CD4-positive, alpha-beta T cell (primary cell): ENCODE measurements around the gene NOD1. TPM values are rescaled to one million over a fixed set of nuclear protein-coding genes. Genes with fewer than 3 reads are reported as not detected.

Experiments used
- ATAC-seq: fragments of 200-7000 bp; cut with Tn5 transposase; one replicate; pipeline ENCODE4 v1.10.0; 2022; ENCODE audit warnings: mild to moderate bottlenecking; ENCODE audit not compliant: poor library complexity
- CTCF ChIA-PET: fragments of 350-600 bp; sonication (Branson Sonifier 250); formaldehyde crosslinking; loops from one replicate; lab custom pipeline; 2021; ENCODE audit warnings: antibody characterized with exemption, inconsistent platforms; lab: Charles Lee
- POLR2A ChIA-PET: fragments of 350-600 bp; sonication (Branson Sonifier 250); formaldehyde crosslinking; loops from one replicate; lab custom pipeline; 2021; ENCODE audit warnings: antibody characterized with exemption, inconsistent platforms; lab: Charles Lee
- DNase-seq, 14 experiments: peaks; one replicate each; pipeline ENCODE4 v3.0.0-alpha.2; 2013 to 2020; ENCODE audit warnings: mixed read lengths in 2 of 14
- H3K27ac ChIP-seq, 2 donors: one replicate each; pipeline versions ENCODE4 v1.5.1 to v1.7.0; 2013; ENCODE audit warnings: low read length in 2 of 2, low read depth in 1 of 2, mild to moderate bottlenecking in 1 of 2
- H3K27me3 ChIP-seq, 2 experiments: 1 replicate in 1 of 2; 2 replicates in 1 of 2; pipeline versions ENCODE4 v1.6.1 to v1.7.0; 2013; ENCODE audit warnings: low read length in 2 of 2, control low read depth in 1 of 2, mild to moderate bottlenecking in 1 of 2, moderate library complexity in 1 of 2; ENCODE audit not compliant: insufficient read depth in 2 of 2, control insufficient read depth in 1 of 2
- H3K36me3 ChIP-seq: one replicate; pipeline ENCODE4 v1.6.1; 2013; ENCODE audit warnings: low read length, control low read depth; ENCODE audit not compliant: insufficient read depth
- H3K4me1 ChIP-seq: one replicate; pipeline ENCODE4 v1.6.1; 2013; ENCODE audit warnings: low read length, control low read depth; ENCODE audit not compliant: insufficient read depth
- H3K4me3 ChIP-seq: one replicate; pipeline ENCODE4 v1.5.1; 2013; ENCODE audit warnings: mild to moderate bottlenecking, low read length, moderate library complexity
- H3K9me3 ChIP-seq, 2 experiments: 1 replicate in 1 of 2; 2 replicates in 1 of 2; pipeline versions ENCODE4 v1.6.1 to v1.7.0; 2013; ENCODE audit warnings: low read length in 2 of 2, mild to moderate bottlenecking in 2 of 2, control low read depth in 1 of 2, moderate library complexity in 1 of 2; ENCODE audit not compliant: control insufficient read depth in 1 of 2, insufficient read depth in 1 of 2
- H3K27ac Mint-ChIP-seq: one replicate; pipeline ENCODE4 v1.8.0; 2020; ENCODE audit warnings: mixed read lengths
- H3K27me3 Mint-ChIP-seq: one replicate; pipeline ENCODE4 v1.8.0; 2021; ENCODE audit warnings: mixed read lengths
- H3K36me3 Mint-ChIP-seq: one replicate; pipeline ENCODE4 v1.8.0; 2021; ENCODE audit warnings: low read depth, mixed read lengths
- H3K4me1 Mint-ChIP-seq: one replicate; pipeline ENCODE4 v1.8.0; 2021; ENCODE audit warnings: low read depth, mixed read lengths
- H3K4me3 Mint-ChIP-seq: one replicate; pipeline ENCODE4 v1.8.0; 2020; ENCODE audit warnings: mild to moderate bottlenecking, mixed read lengths
- H3K9me3 Mint-ChIP-seq: one replicate; pipeline ENCODE4 v1.8.0; 2020; ENCODE audit warnings: mixed read lengths
- intact Hi-C, 2 experiments: fragments of 100-400 bp; cut with DNase I in 1 of 2; cut with micrococcal nuclease in 1 of 2; formaldehyde crosslinking; loops; one replicate each; pipeline versions ENCODE4 v1.15.1 to v1.9.0; 2023 to 2025; cut with DNase I, micrococcal nuclease
- total RNA-seq, 174 experiments: library from RNA in 2 of 174; stranded (reverse) in 2 of 174; gene quantifications; one replicate each; pipeline ENCODE4 v1.2.3 and lab custom pipeline; 2021 to 2026
- TF ChIP-seq, protein P1 (sequence below): fragments of 200-600 bp; IDR thresholded peaks from one replicate; pipeline ENCODE4 v1.8.0; 2022; ENCODE audit warnings: antibody characterized with exemption, mild to moderate bottlenecking

The NOD1 gene
- total RNA-seq, 2 experiments from 2014 or later = 11.6 to 12.6 TPM

DNA sequence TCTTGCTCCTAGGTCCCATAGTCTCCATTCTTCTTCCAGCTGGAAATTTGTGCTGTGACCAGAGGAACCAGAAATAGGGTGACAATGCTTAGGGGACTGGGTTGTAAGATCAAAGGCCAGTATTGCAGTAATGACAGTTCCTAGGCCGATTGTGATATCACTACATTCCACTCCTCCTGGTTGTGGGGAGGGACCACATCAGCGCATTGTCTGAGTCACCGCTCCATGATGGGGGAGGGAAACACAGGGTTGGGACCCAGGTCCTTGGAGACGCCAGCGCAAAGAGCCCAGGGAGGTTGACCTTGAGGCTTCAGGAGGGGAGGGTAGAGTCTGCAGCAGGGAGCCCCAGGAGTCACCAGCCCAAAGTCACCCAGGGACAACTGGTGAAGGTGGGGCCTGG lies 46.8 kb upstream of the NOD1 start:
- Mint-ChIP-seq H3K36me3 (peaks cover 7% of the 10 kb centered on the region), H3K27me3 (no peaks in the 10 kb centered on the region), H3K4me1 (no peaks in the 10 kb centered on the region), H3K4me3 (no peak overlapping the region), H3K9me3 (no peaks in the 10 kb centered on the region), H3K27ac (no peak overlapping the region)
- H3K4me1 ChIP-seq = no peaks in the 10 kb centered on the region
- intact Hi-C loops = no loop called here
- no peaks in the 10 kb centered on the region for H3K27me3 ChIP-seq
- no peak overlapping the region for H3K4me3 ChIP-seq
- no peak overlapping the region for H3K27ac ChIP-seq
- ChIA-PET POLR2A (no interaction called here), CTCF (no interaction called here)
- H3K9me3 ChIP-seq = no peaks in the 10 kb centered on the region
- H3K36me3 ChIP-seq = peaks cover 6% of the 10 kb centered on the region
- TF ChIP-seq, protein P1, sequence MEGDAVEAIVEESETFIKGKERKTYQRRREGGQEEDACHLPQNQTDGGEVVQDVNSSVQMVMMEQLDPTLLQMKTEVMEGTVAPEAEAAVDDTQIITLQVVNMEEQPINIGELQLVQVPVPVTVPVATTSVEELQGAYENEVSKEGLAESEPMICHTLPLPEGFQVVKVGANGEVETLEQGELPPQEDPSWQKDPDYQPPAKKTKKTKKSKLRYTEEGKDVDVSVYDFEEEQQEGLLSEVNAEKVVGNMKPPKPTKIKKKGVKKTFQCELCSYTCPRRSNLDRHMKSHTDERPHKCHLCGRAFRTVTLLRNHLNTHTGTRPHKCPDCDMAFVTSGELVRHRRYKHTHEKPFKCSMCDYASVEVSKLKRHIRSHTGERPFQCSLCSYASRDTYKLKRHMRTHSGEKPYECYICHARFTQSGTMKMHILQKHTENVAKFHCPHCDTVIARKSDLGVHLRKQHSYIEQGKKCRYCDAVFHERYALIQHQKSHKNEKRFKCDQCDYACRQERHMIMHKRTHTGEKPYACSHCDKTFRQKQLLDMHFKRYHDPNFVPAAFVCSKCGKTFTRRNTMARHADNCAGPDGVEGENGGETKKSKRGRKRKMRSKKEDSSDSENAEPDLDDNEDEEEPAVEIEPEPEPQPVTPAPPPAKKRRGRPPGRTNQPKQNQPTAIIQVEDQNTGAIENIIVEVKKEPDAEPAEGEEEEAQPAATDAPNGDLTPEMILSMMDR = no peak
- ATAC-seq (no peak), DNase-seq (no peak)

DNA sequence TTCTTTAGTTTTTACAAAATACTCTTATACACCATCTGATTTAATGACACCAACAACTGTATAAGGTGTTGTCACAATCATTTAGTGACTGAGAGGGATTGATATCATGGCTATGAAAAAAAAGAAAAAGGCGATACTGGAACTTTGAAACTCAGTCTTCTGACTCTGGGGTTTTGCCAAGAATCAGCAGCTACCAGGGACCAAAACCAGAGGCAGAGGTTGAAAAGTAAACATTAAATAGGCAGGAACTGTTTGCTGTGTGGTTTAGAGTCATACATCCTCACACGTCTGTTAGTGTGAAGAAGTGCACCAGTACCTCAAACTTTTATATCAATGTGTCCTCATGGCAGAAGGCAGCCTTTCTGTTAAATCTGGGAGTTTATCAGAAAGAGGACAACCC lies 46.0 kb upstream of the NOD1 start:
- Histone ChIP-seq H3K27me3 (no peaks in the 10 kb centered on the region), H3K4me3 (no peak overlapping the region), H3K36me3 (peaks cover 6% of the 10 kb centered on the region), H3K9me3 (no peaks in the 10 kb centered on the region), H3K27ac (no peak overlapping the region), H3K4me1 (no peaks in the 10 kb centered on the region)
- DNase-seq (no peak), ATAC-seq (no peak)
- CTCF ChIA-PET = no interaction called here
- intact Hi-C loops = no loop called here
- POLR2A ChIA-PET = no interaction called here
- peaks cover 7% of the 10 kb centered on the region for H3K36me3 Mint-ChIP-seq
- no peak overlapping the region for H3K27ac Mint-ChIP-seq
- no peaks in the 10 kb centered on the region for H3K9me3 Mint-ChIP-seq
- no peaks in the 10 kb centered on the region for H3K27me3 Mint-ChIP-seq
- no peak overlapping the region for H3K4me3 Mint-ChIP-seq
- H3K4me1 Mint-ChIP-seq = no peaks in the 10 kb centered on the region
- TF ChIP-seq, protein P1 = no peak

GRCh38 chr7:30523466-30523865 lies 44.9 kb upstream of the NOD1 start:
- Mint-ChIP-seq H3K9me3 (no peaks in the 10 kb centered on the region), H3K36me3 (peaks cover 7% of the 10 kb centered on the region), H3K27ac (no peak overlapping the region), H3K27me3 (no peaks in the 10 kb centered on the region), H3K4me1 (no peaks in the 10 kb centered on the region), H3K4me3 (no peak overlapping the region)
- no peak overlapping the region for H3K27ac ChIP-seq
- intact Hi-C loops = no loop called here
- TF ChIP-seq, protein P1 = no peak
- no peak for ATAC-seq
- no peaks in the 10 kb centered on the region for H3K9me3 ChIP-seq
- POLR2A ChIA-PET = no interaction called here
- no peak overlapping the region for H3K4me3 ChIP-seq
- no peak for DNase-seq
- H3K36me3 ChIP-seq = peaks cover 6% of the 10 kb centered on the region
- no peaks in the 10 kb centered on the region for H3K27me3 ChIP-seq
- CTCF ChIA-PET = no interaction called here
- no peaks in the 10 kb centered on the region for H3K4me1 ChIP-seq
